ENCODE measurements around the gene RPS27.
"Not testable (repeated sequence)": the region's sequence is repeated elsewhere in the genome, so short reads cannot be mapped to it uniquely, and the experiment has no call there.

RPS27 gene

GRCh38 chr1:154019269-154019668, 28.7 kb downstream of the RPS27 start:
- H3K27ac ChIP-seq (ENCODE audit: low read length): no peak overlapping the region

GRCh38 chr1:154019940-154020339, 29.4 kb downstream of the RPS27 start:
- no peak overlapping the region for H3K9ac ChIP-seq (ENCODE audit: low read length in 2 of 2)
- no peaks in the 10 kb centered on the region for H3K36me3 ChIP-seq (ENCODE audit: control insufficient read depth in 2 of 2, insufficient read depth in 2 of 2, low read length in 2 of 2)
- H3K4me1 ChIP-seq (ENCODE audit: control insufficient read depth, insufficient read depth, low read length): no peaks in the 10 kb centered on the region
- H3K27me3 ChIP-seq (ENCODE audit: control insufficient read depth in 1 of 2, insufficient read depth in 2 of 2, low read length in 2 of 2): no peaks in the 10 kb centered on the region
- no peak overlapping the region for H3K4me3 ChIP-seq (ENCODE audit: low read length in 2 of 2)
- no peak overlapping the region for H3K27ac ChIP-seq (ENCODE audit: low read length)
- H3K9me3 ChIP-seq (ENCODE audit: control insufficient read depth in 2 of 2, low read length in 2 of 2): no peaks in the 10 kb centered on the region

More at GRCh38 chr1:154019269-154019668, 28.7 kb downstream of the RPS27 start:
- Histone ChIP-seq H3K27me3 (ENCODE audit: control insufficient read depth in 1 of 2, insufficient read depth in 2 of 2, low read length in 2 of 2) (no peaks in the 10 kb centered on the region), H3K36me3 (ENCODE audit: control insufficient read depth in 2 of 2, insufficient read depth in 2 of 2, low read length in 2 of 2) (no peaks in the 10 kb centered on the region), H3K4me3 (ENCODE audit: low read length in 2 of 2) (no peak overlapping the region), H3K9ac (ENCODE audit: low read length in 2 of 2) (no peak overlapping the region), H3K9me3 (ENCODE audit: control insufficient read depth in 2 of 2, low read length in 2 of 2) (no peaks in the 10 kb centered on the region), H3K4me1 (ENCODE audit: control insufficient read depth, insufficient read depth, low read length) (no peaks in the 10 kb centered on the region)

- not testable (repeated sequence) for H3K4me1 ChIP-seq (ENCODE audit: control insufficient read depth, insufficient read depth, low read length); H3K9me3 ChIP-seq (ENCODE audit: control insufficient read depth in 2 of 2, low read length in 2 of 2); H3K27ac ChIP-seq (ENCODE audit: low read length); H3K4me3 ChIP-seq (ENCODE audit: low read length in 2 of 2); H3K9ac ChIP-seq (ENCODE audit: low read length in 2 of 2); H3K36me3 ChIP-seq (ENCODE audit: control insufficient read depth in 2 of 2, insufficient read depth in 2 of 2, low read length in 2 of 2); H3K27me3 ChIP-seq (ENCODE audit: control insufficient read depth in 1 of 2, insufficient read depth in 2 of 2, low read length in 2 of 2)
Observed at GRCh38 chr1:154033697-154034096, 43.1 kb downstream of the RPS27 start.

Measured in stomach smooth muscle (tissue), 2 donors.